Measurements from ENCODE around the gene PUS7L. TPM values are rescaled to one million over a fixed set of nuclear protein-coding genes. Genes with fewer than 3 reads are reported as not detected.
"Not testable (repeated sequence)": the region's sequence is repeated elsewhere in the genome, so short reads cannot be mapped to it uniquely, and the experiment has no call there.

Gene PUS7L
- total and polyA plus RNA-seq, 4 donors: 10.9 to 27.1 (median 17.5) TPM

DNA sequence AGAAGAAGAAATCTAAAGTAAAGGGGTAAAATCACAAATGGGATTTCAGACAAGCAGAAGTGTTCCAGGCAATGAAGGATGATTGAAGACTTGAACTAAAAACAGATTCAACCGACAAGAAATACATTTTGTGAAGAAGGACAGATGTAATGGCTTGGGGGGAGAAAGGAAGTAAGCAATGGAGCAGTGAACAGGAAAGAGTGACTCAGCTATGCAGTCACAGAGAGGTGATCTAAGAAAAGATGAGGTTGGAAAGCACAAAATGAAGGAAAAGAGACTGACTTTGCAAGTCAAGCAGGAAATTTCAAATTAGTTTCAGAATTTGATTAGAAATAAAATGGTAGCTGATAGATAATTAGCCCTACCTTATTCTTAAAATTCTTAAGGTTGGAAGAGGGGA, 66.5 kb downstream of the PUS7L start:
- H3K27ac ChIP-seq (ENCODE audit: low read depth, low read length): no peak overlapping the region
- 100% methylated on average over 1 of the region's 1 CpG for WGBS (ENCODE audit: insufficient coverage)
- no peaks in the 10 kb centered on the region for H3K4me1 ChIP-seq (ENCODE audit: control insufficient read depth, insufficient read depth, low read length)
- no peaks in the 10 kb centered on the region for H3K9me3 ChIP-seq (ENCODE audit: control insufficient read depth, insufficient read depth, low read length)
- H3K4me3 ChIP-seq (ENCODE audit: low read depth, low read length): no peak overlapping the region
- no peak for DNase-seq (ENCODE audit: low read depth in 4 of 6, low spot score in 6 of 6)
- H3K36me3 ChIP-seq (ENCODE audit: control insufficient read depth, insufficient read depth, low read length): no peaks in the 10 kb centered on the region
- H3K27me3 ChIP-seq (ENCODE audit: control insufficient read depth, insufficient read depth, low read length): no peaks in the 10 kb centered on the region

- WGBS (ENCODE audit: insufficient coverage): 100% methylated on average over 2 of the region's 30 CpGs
- not testable (repeated sequence) for H3K4me1 ChIP-seq (ENCODE audit: control insufficient read depth, insufficient read depth, low read length); H3K9me3 ChIP-seq (ENCODE audit: control insufficient read depth, insufficient read depth, low read length); DNase-seq (ENCODE audit: low read depth in 4 of 6, low spot score in 6 of 6); H3K36me3 ChIP-seq (ENCODE audit: control insufficient read depth, insufficient read depth, low read length); H3K27ac ChIP-seq (ENCODE audit: low read depth, low read length); H3K4me3 ChIP-seq (ENCODE audit: low read depth, low read length); H3K27me3 ChIP-seq (ENCODE audit: control insufficient read depth, insufficient read depth, low read length)
Measured at GRCh38 chr12:43685491-43685890, 73.1 kb downstream of the PUS7L start.

GRCh38 chr12:43676183-43676813, 82.3 kb downstream of the PUS7L start:
- H3K27ac ChIP-seq (ENCODE audit: low read depth, low read length): no peak overlapping the region
- WGBS (ENCODE audit: insufficient coverage): 43% methylated on average over 3 of the region's 5 CpGs
- no peaks in the 10 kb centered on the region for H3K4me1 ChIP-seq (ENCODE audit: control insufficient read depth, insufficient read depth, low read length)
- no peaks in the 10 kb centered on the region for H3K9me3 ChIP-seq (ENCODE audit: control insufficient read depth, insufficient read depth, low read length)
- H3K4me3 ChIP-seq (ENCODE audit: low read depth, low read length): no peak overlapping the region
- no peak for DNase-seq (ENCODE audit: low read depth in 4 of 6, low spot score in 6 of 6)
- no peaks in the 10 kb centered on the region for H3K27me3 ChIP-seq (ENCODE audit: control insufficient read depth, insufficient read depth, low read length)
- H3K36me3 ChIP-seq (ENCODE audit: control insufficient read depth, insufficient read depth, low read length): no peaks in the 10 kb centered on the region

GRCh38 chr12:43675048-43675904, 83.3 kb downstream of the PUS7L start:
- H3K4me3 ChIP-seq (ENCODE audit: low read depth, low read length): no peak overlapping the region
- H3K4me1 ChIP-seq (ENCODE audit: control insufficient read depth, insufficient read depth, low read length): no peaks in the 10 kb centered on the region
- no peaks in the 10 kb centered on the region for H3K36me3 ChIP-seq (ENCODE audit: control insufficient read depth, insufficient read depth, low read length)
- WGBS (ENCODE audit: insufficient coverage): 96% methylated on average over 5 of the region's 6 CpGs
- no peaks in the 10 kb centered on the region for H3K9me3 ChIP-seq (ENCODE audit: control insufficient read depth, insufficient read depth, low read length)
- no peak for DNase-seq (ENCODE audit: low read depth in 4 of 6, low spot score in 6 of 6)
- H3K27ac ChIP-seq (ENCODE audit: low read depth, low read length): no peak overlapping the region
- no peaks in the 10 kb centered on the region for H3K27me3 ChIP-seq (ENCODE audit: control insufficient read depth, insufficient read depth, low read length)

DNA sequence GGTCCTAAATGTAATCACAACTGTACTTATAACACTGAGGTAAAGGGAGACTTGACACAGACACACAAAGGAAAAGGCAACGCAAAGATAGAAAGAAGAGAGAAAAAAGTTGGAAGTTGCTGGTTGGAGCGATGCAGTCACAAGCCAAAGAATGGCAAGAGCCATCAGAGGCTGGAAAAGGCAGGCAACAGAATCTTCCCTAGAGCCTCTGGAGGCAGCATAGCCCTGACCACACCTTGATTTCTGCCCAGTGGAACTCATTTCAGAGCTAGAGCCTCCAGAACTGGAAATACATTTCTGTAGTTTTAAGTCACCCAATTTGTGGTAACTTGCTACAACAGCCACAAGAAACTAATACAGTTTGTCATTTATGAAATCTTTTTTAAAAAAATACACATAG, 89.2 kb downstream of the PUS7L start:
- Histone ChIP-seq H3K27ac (ENCODE audit: low read depth, low read length) (no peak overlapping the region), H3K4me1 (ENCODE audit: control insufficient read depth, insufficient read depth, low read length) (no peaks in the 10 kb centered on the region)

More for the DNA sequence above, 89.2 kb downstream of the PUS7L start:
- H3K36me3 ChIP-seq (ENCODE audit: control insufficient read depth, insufficient read depth, low read length): no peaks in the 10 kb centered on the region
- H3K4me3 ChIP-seq (ENCODE audit: low read depth, low read length): no peak overlapping the region
- no peak for DNase-seq (ENCODE audit: low read depth in 4 of 6, low spot score in 6 of 6)
- no peaks in the 10 kb centered on the region for H3K27me3 ChIP-seq (ENCODE audit: control insufficient read depth, insufficient read depth, low read length)
- no peaks in the 10 kb centered on the region for H3K9me3 ChIP-seq (ENCODE audit: control insufficient read depth, insufficient read depth, low read length)
- WGBS (ENCODE audit: insufficient coverage): no CpG with 5 or more reads among the region's 2 CpGs

Other genes starting within 250 kb of the PUS7L start
- gene ADAMTS20, start 206.6 kb downstream of the PUS7L start, total RNA-seq: under 1 TPM; 0.44 to 0.69 TPM
- gene ADAMTS20, start 206.6 kb downstream of the PUS7L start, polyA plus RNA-seq (ENCODE audit: insufficient read length in 2 of 2): under 1 TPM; 0.45 to 0.51 TPM
- gene IRAK4, start 161 bp upstream of the PUS7L start, total RNA-seq: 10 to 100 TPM; 12.7 to 18.5 TPM
- gene IRAK4, start 161 bp upstream of the PUS7L start, polyA plus RNA-seq (ENCODE audit: insufficient read length in 2 of 2): 1 to 10 TPM; 9.8 to 10.0 TPM
- gene TWF1, start 47.5 kb upstream of the PUS7L start, total RNA-seq: 100 to 1,000 TPM in 1 of 2 donors, 10 to 100 TPM in 1; 96.1 to 137 TPM
- gene TWF1, start 47.5 kb upstream of the PUS7L start, polyA plus RNA-seq (ENCODE audit: insufficient read length in 2 of 2): 100 to 1,000 TPM in 1 of 2 donors, 10 to 100 TPM in 1; 69.6 to 101 TPM
- 10 to 100 TPM; 30.4 to 52.8 TPM for gene TMEM117, start 77.3 kb upstream of the PUS7L start, total RNA-seq
- 10 to 100 TPM; 14.7 to 15.8 TPM for gene TMEM117, start 77.3 kb upstream of the PUS7L start, polyA plus RNA-seq (ENCODE audit: insufficient read length in 2 of 2)

Data from spinal cord (tissue), 10 donors.